NCI-H2081 treated with DMSO at 0.1 percent for 48 hours (cell line): ENCODE measurements around the gene HYAL3.
"Not testable (repeated sequence)": the region's sequence is repeated elsewhere in the genome, so short reads cannot be mapped to it uniquely, and the experiment has no call there.

Experiments
- DNase-seq: peaks from one replicate; lab custom pipeline; 2025; lab: John Stamatoyannopoulos, UW

The HYAL3 gene

DNA sequence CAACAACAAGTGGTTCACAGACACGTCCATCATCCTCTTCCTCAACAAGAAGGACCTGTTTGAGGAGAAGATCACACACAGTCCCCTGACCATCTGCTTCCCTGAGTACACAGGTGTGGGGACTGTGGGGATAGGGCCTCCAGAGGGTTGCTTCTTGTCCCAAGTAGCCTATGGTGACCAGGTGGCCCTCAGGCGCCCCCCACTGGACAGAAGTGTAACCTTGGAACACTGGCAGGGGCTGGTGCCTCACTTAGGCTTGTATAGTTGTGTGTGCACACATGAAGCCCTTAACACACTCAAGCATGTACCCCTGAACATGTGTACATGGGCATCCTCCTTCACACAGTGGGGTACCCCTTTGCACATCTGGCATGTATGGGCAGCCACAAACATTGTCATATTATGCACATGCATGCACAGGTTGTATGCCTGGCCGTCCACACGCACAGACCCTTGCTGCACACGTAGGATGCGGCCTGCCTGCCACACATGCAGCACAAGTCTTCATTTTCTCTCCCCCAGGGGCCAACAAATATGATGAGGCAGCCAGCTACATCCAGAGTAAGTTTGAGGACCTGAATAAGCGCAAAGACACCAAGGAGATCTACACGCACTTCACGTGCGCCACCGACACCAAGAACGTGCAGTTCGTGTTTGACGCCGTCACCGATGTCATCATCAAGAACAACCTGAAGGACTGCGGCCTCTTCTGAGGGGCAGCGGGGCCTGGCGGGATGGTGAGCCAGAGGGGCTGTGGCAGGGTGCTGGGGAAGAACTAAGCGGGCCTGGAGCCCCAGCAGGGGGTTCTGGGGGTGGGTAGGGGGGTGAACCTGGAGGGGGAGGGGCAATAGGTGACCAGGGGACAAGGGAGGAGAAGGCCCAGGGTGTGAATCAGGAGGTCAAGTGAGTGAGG, 42.0 kb downstream of the HYAL3 start:
- no peak for DNase-seq

DNA sequence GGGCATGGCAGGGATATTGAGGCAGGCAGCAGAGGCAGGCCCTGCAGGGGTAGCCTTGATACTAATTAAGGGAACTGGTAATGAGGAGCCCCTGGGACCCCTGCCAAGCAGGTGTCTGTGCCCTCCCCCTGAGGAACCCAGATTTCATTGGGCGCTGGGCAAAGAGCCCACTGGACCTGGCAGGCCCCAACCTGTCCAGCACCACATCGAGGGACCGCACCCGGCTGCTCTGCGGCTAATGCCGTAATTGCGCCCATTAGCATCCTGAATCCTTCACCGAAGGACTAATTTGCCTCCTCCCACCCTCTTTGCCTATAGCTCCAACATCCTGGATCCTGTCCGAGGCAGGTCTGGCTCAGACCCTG, 44.0 kb downstream of the HYAL3 start:
- DNase-seq = no peak

DNA sequence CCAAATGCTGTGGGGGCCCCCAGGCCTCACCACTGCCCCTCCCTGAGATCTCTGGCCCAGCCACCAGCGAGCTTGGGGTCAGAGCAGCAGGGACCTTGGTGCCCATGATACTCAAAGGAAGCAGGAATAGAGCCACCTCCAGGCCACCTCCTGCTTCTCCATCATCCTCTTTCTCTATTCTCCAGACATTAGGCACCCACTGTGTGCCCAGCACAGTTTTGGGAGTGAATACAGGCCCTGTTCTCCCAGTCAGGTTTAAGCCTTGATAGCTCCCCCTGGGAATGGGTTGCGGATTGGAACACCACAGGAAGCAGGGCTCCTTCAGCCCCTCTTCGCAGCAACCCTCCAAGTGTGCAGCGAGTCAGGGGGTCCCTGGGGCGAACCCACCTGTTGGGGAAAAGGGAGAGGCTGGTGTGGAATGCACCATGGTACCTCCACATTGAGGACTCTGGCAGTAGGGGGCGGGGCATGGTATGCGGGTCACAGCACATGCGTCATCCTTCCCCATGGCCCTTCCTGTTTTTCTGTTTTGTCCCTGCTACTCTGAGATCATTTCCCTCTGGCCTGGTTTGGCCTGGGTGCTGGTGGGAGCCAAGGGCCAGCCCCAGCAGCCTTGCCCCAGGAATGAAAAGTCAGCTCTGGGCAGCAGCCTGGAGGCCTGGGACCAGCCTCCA, 44.5 kb downstream of the HYAL3 start:
- DNase-seq = no peak

DNA sequence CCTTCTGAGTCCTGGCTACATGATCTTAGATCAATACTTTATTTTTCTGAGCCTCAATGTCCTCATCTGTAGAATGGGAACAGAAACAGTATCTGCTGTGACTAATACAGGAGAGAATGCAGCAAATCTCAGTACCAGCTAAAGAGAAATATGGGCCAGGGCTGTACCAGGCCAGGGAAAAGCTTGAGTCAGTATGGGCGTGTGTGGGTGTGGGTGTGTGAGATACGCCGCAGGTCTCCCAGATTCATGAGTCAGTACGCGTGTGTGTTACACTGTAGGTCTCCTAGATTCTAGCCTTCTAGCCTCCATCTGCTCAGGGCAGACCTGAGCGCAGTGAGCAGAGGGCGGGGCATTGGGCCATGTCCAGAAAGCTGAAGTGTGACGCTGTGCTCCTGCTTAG, 48.0 kb downstream of the HYAL3 start:
- no peak for DNase-seq

DNA sequence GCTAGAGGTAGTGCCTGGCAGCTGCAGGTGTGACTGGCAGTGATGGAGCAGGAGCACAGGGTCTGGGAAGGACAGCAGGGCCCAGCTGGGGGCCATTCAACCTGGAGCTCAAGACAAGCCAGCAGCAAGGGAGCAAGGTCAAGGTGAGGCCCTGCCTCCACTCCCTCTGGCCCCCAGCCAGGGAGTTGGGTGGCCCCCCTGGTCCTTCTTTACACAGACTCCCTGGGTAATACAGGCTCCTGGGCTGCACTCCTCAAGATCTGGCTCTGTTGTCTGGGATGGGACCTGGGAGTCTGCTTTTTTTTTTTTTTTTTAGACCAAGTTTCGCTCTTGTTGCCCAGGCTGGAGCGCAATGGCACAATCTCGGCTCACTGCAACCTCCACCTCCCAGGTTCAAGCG, 48.7 kb downstream of the HYAL3 start:
- no peak for DNase-seq

DNA sequence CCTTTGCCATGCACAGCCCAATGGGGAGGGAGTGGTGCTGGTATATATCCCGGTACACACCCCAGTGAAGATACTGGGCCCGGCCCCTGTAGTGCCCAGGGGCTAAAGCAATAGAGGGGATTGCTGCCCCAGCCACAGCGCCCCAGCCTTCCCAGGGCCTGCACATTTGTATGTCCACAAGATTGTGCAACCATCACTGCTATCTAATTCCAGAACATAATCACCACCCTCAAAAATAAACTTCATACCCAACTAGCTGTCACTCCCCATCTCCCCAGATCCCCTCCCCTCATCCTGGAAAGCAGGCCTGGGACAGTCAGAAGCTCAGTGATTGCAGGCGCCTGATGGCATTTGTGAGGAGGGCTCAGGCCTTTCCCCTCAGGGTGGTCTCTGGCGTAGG, 49.7 kb downstream of the HYAL3 start:
- DNase-seq = no peak

DNA sequence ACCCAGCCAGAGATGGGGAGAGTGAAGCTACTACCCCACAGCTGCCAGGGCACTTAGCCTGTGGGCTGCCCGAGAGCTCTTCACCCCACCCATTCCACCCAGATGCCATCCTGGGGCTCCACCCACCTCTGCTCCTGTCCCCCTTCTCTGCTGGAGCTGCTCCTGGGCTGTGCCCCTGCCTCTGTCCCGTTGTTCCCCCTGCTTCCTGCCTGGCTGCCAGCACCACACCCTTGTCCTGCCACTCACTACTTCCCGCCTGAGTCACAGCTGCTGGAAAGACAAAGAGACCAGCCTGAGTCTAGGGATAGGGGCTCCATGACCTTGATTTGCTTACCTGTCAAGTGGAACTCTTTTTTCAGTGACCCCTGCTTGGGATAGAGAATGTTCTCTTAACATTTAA, 50.8 kb downstream of the HYAL3 start:
- no peak for DNase-seq

DNA sequence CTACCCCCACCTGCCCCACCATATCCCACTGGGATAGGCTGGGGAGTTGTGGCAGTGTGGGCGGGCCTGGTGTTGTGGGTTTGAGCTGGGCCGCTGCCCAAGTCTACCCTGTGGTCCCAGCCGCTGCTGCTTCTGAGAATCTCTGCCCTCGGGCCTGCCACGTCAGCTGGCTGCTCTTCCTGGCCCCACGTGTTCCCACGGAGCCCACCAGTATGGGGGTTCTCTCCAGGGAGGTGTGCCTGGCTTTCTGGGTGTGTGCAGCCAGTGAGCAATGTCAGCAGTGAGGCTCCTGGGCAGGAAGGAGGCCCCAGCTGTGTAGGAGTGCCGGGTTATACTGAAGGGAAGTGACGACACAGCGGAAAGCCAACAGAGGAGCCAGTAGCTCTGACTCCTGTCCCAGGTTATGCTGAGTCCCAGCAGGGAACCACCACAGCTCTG, 52.7 kb downstream of the HYAL3 start:
- DNase-seq = no peak

DNA sequence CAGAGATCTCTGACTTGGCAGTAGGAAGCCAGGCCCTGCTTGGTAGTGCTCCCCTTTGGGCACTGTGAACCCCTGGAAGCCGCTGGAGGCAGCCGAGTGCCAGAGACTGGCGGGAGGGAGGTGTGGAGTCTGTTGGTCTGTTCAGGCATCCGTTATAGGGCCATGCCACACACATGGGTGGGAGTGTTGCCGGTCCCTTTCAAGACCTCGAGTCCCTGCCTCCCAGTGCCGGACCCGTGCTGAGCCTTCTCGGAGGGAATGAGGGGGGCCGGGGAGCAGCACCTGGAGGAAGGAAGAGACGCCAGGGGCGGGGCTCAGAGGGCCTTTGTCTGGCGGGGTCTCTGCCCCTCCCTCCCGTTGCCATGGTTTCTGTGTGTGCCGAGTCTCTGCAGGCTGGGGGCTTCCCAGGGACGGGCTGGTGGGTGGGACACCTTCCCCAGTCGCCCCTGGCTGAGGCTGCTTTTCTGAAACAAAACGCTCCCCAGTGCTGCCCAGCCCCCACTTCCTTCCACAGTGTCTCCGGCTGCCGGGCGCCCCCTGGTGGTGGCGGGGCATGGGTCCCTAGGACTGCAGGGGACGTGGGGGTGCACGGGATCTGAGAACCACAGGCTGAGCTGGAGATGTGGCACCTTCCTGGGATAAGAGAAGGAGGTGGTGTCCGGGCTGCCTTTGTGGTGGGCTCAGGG, 53.2 kb downstream of the HYAL3 start:
- DNase-seq = no peak

DNA sequence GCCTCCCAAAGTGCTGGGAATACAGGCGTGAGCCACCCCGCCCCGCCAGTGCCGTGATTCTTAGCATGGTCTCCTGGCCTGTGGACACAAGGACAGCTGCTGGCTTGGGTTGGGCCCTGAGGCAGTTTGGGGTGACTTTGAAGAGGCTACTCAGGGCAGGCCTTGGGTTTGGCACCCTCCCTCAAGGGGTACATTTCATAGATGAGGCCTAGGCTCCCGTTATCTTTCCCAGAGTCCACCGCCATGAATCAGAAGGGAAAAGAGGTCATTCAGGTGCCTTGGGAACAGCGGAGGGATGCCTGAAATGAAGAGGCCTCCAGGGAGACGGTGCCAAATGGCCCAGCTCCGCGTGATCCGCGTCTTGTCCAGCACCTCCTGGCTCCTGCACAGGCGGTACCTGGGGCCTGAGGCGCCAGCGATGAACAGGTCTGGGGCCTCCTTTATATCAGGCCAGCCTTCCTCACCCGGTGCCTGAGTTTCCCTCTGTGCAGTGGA, 53.9 kb downstream of the HYAL3 start:
- no peak for DNase-seq

DNA sequence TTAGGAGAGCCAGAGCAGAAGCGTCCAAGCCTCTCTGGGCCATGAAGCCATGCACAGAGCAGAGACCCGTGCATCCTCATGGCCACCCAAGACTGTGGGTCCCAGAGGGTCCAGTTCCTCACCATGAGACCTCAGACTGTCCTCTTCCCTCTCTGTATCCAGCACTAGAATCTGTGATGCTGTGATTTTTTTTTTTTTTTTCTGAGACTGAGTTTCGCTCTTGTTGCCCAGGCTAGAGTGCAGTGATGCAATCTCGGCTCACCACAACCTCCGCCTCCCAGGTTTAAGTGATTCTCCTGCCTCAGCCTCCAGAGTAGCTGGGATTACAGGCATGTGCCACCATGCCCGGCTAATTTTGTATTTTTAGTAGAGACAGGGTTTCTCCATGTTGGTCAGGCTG, 54.4 kb downstream of the HYAL3 start:
- DNase-seq = not testable (repeated sequence)

DNA sequence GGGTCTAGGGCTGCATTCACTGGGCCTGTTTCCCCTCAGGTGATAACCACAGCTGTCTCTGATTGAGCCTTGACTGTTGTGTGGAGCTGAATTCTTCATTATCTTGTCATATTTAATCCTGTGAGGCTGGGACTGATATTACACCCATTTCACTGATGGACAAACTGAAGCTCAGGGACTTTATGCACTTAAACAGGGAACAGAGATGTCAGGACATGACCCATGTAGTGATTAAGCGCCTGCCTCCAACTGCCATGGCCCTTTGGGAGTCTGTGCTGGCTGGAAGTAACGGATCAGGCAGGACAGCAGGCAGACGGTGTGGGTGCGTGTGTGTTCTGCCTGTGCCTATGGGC, 55.7 kb downstream of the HYAL3 start:
- DNase-seq = no peak

DNA sequence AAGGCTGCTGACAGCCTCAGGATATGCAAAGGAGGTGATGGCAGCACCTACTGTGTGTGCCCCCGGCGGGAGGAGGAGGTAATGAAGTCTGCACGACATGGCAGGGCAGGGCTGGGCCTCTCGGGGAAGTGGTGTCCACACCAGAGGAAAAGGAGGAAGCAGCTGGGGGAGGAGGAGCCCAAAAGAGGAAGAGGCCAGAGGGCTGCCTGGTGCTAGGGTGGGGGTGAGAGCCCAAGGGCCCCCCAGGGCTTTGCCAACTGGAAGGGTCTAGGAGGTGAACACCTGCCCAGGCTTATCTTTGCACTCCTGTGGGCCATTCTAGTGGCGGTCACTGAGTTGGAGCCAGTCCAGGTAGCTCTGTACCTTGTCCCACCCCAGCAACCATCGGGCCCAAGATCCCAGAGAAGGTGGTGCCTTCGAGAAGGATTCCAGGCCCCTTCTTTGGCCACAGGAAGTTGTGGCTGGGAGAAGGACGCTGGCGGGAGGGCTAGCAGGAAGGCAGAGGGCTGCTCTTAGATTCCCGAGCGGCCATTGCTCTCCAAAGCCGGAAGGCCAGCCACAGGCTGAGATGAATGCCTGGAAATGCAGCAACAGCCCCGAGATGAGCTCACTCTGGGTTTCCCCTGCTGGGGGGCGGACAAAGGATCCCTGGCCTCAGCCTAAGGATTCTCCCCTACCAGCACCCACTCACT, 56.2 kb downstream of the HYAL3 start:
- DNase-seq = no peak
